Vagina (tissue), 2 donors: ENCODE results near the gene MAST4.
"Not testable (repeated sequence)": the region's sequence is repeated elsewhere in the genome, so short reads cannot be mapped to it uniquely, and the experiment has no call there.

Source experiments
- POLR2AphosphoS5 ChIP-seq, 2 donors: sonication (generic); formaldehyde crosslinking; IDR thresholded peaks; one replicate each; pipeline ENCODE4 v1.9.0; 2017; ENCODE audit warnings: antibody characterized with exemption in 2 of 2, mild to moderate bottlenecking in 2 of 2, low read depth in 1 of 2; ENCODE audit not compliant: insufficient read depth in 1 of 2
- TF ChIP-seq, protein P1 (sequence below), 3 experiments: fragments of 450-650 bp in 2 of 3; fragments of 200-600 bp in 1 of 3; sonication (generic) in 1 of 3; IDR thresholded peaks; one replicate each; pipeline ENCODE4 v1.5.1; 2017 to 2019; ENCODE audit warnings: antibody characterized with exemption in 3 of 3, mild to moderate bottlenecking in 2 of 3, moderate library complexity in 2 of 3

DNA sequence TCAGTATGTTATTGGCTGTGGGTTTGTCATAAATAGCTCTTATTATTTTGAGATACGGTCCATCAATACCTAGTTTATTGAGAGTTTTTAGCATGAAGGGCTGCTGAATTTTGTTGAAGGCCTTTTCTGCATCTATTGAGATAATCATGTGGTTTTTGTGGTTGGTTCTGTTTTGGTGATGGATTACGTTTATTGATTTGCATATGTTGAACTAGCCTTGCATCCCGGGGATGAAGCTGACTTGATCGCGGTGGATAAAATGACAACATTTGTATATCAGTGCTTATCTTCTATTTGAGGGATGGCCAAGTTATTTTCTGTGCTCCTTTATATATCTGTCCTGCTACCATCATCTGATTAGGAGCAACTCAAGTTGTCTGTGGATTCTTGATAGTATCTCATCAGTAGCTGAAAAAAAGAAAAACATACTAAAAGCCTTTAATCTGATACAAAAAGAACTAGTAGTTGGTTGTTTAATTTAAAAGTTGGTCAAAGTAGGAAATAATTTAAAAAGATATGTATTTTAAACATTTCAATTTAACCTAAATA lies 531.2 kb downstream of the MAST4 start:
- TF ChIP-seq, protein P1, sequence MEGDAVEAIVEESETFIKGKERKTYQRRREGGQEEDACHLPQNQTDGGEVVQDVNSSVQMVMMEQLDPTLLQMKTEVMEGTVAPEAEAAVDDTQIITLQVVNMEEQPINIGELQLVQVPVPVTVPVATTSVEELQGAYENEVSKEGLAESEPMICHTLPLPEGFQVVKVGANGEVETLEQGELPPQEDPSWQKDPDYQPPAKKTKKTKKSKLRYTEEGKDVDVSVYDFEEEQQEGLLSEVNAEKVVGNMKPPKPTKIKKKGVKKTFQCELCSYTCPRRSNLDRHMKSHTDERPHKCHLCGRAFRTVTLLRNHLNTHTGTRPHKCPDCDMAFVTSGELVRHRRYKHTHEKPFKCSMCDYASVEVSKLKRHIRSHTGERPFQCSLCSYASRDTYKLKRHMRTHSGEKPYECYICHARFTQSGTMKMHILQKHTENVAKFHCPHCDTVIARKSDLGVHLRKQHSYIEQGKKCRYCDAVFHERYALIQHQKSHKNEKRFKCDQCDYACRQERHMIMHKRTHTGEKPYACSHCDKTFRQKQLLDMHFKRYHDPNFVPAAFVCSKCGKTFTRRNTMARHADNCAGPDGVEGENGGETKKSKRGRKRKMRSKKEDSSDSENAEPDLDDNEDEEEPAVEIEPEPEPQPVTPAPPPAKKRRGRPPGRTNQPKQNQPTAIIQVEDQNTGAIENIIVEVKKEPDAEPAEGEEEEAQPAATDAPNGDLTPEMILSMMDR (IDR thresholded peaks at IDR 0.05): not testable (repeated sequence)
- not testable (repeated sequence) for TF ChIP-seq POLR2AphosphoS5 (IDR thresholded peaks at IDR 0.05; ENCODE audit: insufficient read depth in 1 of 2, low read depth in 1 of 2)
